HepG2 (cell line): ENCODE results near the gene DGKB.

ENCODE experiments used
- CHD2 ChIP-seq: IDR thresholded peaks from 2 replicates; pipeline ENCODE4 v1.6.1; 2011; ENCODE audit warnings: low read depth, low read length, improper control_type of control experiment
- NPAS2 ChIP-seq: sonication (generic); formaldehyde crosslinking; IDR thresholded peaks from 2 replicates; pipeline ENCODE4 v1.8.0; 2022; ENCODE audit warnings: mild to moderate bottlenecking, missing genetic modification reagents, borderline replicate concordance
- POLR2AphosphoS2 ChIP-seq: IDR thresholded peaks from 2 replicates; pipeline ENCODE4 v1.6.1; 2011; ENCODE audit warnings: low read depth, low read length, improper control_type of control experiment
- TRAFD1 ChIP-seq: sonication (generic); formaldehyde crosslinking; IDR thresholded peaks from 2 replicates; pipeline ENCODE4 v1.5.1; 2020; ENCODE audit warnings: missing genetic modification reagents, mild to moderate bottlenecking, borderline replicate concordance
- ZFP36 ChIP-seq: fragments of 150-350 bp; IDR thresholded peaks from 2 replicates; pipeline ENCODE4 v1.6.1; 2018; ENCODE audit warnings: borderline replicate concordance, low read length, low read depth; ENCODE audit not compliant: partially characterized antibody
- ZNF280D ChIP-seq: sonication (generic); formaldehyde crosslinking; IDR thresholded peaks from 2 replicates; pipeline ENCODE4 v1.5.1; 2020; ENCODE audit warnings: mild to moderate bottlenecking, missing genetic modification reagents
- ZNF589 ChIP-seq: sonication (generic); formaldehyde crosslinking; conservative IDR thresholded peaks from 2 replicates; pipeline ENCODE4 v1.8.0; 2022; ENCODE audit warnings: mild to moderate bottlenecking, moderate library complexity, missing genetic modification reagents
- ZNF629 ChIP-seq: sonication (generic); formaldehyde crosslinking; conservative IDR thresholded peaks from 2 replicates; pipeline ENCODE4 v1.5.0; 2020; ENCODE audit warnings: missing genetic modification reagents
- ZNF776 ChIP-seq: sonication (generic); formaldehyde crosslinking; IDR thresholded peaks from 2 replicates; pipeline ENCODE4 v1.4.0; 2020; ENCODE audit warnings: mild to moderate bottlenecking, missing genetic modification reagents
- ZUFSP ChIP-seq: sonication (generic); formaldehyde crosslinking; IDR thresholded peaks from 2 replicates; pipeline ENCODE4 v1.9.0; 2021; ENCODE audit warnings: missing genetic modification reagents, mild to moderate bottlenecking, borderline replicate concordance

- no peak for TF ChIP-seq ZNF629 (CRISPR knock-in tag)
- TF ChIP-seq ZNF589 (CRISPR knock-in tag), result no peak
- no peak for TF ChIP-seq NPAS2 (CRISPR knock-in tag)
- TF ChIP-seq ZUFSP (CRISPR knock-in tag), result no peak
- no peak for TF ChIP-seq ZFP36
- no peak for TF ChIP-seq POLR2AphosphoS2
- TF ChIP-seq TRAFD1 (CRISPR knock-in tag), result no peak
- no peak for TF ChIP-seq ZNF776 (CRISPR knock-in tag)
- no peak for TF ChIP-seq CHD2
- TF ChIP-seq ZNF280D (CRISPR knock-in tag), result no peak
Measured at GRCh38 chr7:14432924-14433323, 469.6 kb downstream of the DGKB start.
